ENCODE data around the gene PLEKHA8. TPM values are rescaled to one million over a fixed set of nuclear protein-coding genes. Genes with fewer than 3 reads are reported as not detected.
A peak's percentile ranks its signal among the peaks of the same experiment; 100 is the strongest.

PLEKHA8 gene
- total RNA-seq, 1 donor from 2014 or later = 4.8 TPM

DNA sequence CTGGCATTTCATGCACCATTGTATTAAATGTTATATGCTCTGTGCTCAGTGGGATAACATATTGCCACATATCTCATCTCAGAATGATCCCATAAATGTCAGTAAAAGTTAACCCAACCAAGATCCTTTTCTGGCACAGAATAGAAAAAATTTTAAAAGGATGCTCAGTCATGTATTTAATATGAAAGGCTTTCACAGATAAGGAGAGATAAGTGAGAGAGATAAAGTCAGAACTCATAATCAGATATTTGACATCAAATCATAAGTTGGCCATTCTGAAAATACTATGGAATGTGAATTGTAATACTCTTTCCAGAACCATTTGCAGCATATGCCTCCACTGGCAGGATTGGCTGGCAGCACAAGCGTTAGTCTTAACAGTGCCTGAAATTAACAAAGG lies 38.5 kb downstream of the PLEKHA8 start:
- intact Hi-C loops (cut with DNase I) = loop anchor here (5.0 kb wide), 1 partner anchor 71 kb away; no protein-coding TSS in a partner anchor
- Histone ChIP-seq H3K4me1 (peaks cover 0 to 12% of the 10 kb centered on the region in 2 donors), H3K27ac (no peak overlapping the region), H3K27me3 (no peaks in the 10 kb centered on the region), H3K4me3 (no peak overlapping the region), H3K36me3 (peaks cover 9 to 10% of the 10 kb centered on the region in 2 donors), H3K9me3 (no peaks in the 10 kb centered on the region)
- no peak for DNase-seq (ENCODE audit: low spot score in 2 of 2)
- TF ChIP-seq, protein P1, sequence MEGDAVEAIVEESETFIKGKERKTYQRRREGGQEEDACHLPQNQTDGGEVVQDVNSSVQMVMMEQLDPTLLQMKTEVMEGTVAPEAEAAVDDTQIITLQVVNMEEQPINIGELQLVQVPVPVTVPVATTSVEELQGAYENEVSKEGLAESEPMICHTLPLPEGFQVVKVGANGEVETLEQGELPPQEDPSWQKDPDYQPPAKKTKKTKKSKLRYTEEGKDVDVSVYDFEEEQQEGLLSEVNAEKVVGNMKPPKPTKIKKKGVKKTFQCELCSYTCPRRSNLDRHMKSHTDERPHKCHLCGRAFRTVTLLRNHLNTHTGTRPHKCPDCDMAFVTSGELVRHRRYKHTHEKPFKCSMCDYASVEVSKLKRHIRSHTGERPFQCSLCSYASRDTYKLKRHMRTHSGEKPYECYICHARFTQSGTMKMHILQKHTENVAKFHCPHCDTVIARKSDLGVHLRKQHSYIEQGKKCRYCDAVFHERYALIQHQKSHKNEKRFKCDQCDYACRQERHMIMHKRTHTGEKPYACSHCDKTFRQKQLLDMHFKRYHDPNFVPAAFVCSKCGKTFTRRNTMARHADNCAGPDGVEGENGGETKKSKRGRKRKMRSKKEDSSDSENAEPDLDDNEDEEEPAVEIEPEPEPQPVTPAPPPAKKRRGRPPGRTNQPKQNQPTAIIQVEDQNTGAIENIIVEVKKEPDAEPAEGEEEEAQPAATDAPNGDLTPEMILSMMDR (IDR thresholded peaks at IDR 0.05) = no peak

DNA sequence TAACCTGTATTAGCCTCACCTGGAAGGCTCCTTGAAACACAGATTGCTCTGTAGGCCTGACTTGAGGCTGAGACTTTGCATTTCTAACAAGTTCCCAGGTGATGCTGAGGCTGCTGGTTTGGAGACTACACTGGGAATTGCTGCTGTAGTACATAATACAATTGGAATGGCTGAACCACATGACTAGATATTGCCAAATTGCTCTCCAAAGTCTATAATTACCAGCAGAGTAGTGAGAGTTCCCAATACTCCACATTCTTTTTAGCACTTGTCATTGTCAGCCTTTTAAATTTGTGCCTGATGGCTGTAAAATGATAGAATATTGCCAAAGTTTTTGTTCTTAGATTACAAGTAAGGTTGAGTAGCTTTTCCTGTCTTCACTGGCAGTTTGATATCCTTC lies 39.9 kb downstream of the PLEKHA8 start:
- no peaks in the 10 kb centered on the region for H3K27me3 ChIP-seq
- peaks cover 0 to 12% of the 10 kb centered on the region in 2 donors for H3K4me1 ChIP-seq
- no peak for DNase-seq (ENCODE audit: low spot score in 2 of 2)
- peaks cover 6 to 8% of the 10 kb centered on the region in 2 donors for H3K36me3 ChIP-seq
- no peak overlapping the region for H3K4me3 ChIP-seq
- TF ChIP-seq, protein P1 (IDR thresholded peaks at IDR 0.05) = no peak
- no peaks in the 10 kb centered on the region for H3K9me3 ChIP-seq
- intact Hi-C loops (cut with DNase I) = loop anchor here (1.0 to 5.0 kb wide), 4 partner anchors 40 to 81 kb away; partner anchors contain the start of gene PLEKHA8
- peak overlapping the region; percentile 12 to 17 for H3K27ac ChIP-seq

DNA sequence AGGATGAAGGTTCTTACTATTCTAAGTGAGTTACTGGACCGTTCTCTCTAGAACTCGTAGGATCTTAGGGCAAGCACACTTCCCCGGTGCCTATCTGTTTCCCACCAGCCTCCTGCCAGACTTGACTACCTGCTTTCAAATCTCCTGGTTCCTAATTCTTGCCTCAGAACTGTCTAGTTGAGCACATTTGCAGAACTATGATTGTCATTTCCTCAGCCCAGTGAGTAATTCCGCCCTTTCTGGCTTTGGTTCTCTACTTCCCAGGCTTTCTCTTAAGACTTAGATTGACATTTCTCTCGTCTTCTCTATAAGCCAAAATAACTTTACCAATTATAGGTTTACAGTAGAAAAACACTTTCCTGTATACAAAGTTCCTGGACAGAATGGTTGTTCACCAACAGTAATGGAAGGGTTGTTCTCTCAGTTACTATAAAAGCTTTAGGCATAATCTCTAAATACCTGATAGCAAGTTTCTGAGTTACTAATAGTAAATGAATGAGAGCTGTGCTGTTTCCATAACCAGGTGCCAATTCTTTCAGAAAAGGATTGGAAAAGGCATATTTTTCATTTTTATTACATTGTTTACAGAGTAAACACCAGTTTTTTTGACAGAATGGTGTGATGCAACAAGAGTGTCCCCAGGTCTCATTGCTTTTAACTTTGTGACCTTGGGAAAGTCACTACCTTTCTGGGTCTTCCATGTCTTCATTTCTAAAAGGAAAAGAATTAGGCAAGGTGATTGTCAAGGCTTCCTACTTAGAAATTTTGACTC lies 41.1 kb downstream of the PLEKHA8 start:
- Histone ChIP-seq H3K27ac (no peak overlapping the region), H3K27me3 (no peaks in the 10 kb centered on the region), H3K4me1 (peaks cover 0 to 12% of the 10 kb centered on the region in 2 donors), H3K9me3 (no peaks in the 10 kb centered on the region), H3K36me3 (peaks cover 1 to 8% of the 10 kb centered on the region in 2 donors), H3K4me3 (no peak overlapping the region)
- DNase-seq (ENCODE audit: low spot score in 2 of 2) = no peak
- intact Hi-C loops (cut with DNase I) = loop anchor here (2.0 to 5.0 kb wide), 2 partner anchors 48 to 68 kb away; no protein-coding TSS in a partner anchor
- TF ChIP-seq, protein P1 (IDR thresholded peaks at IDR 0.05) = no peak

DNA sequence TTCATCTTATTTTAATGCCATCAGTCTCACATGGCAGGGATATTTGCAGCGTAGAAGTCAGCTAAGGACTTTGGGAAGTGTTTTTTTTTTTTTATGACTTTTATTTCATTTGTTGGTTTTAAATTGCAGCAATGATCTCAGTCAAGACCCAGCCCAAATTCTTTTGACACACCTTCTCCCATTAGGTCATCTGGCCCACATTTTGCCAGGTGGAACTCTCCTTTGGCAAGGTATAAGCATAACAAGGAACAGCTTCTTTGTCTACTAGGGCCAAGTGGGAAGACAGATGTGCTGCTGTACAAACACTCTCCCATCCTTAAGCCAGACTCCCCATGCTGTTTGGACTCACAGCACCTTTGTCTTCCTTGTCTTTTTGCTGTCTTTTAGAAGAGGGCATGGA lies 41.8 kb downstream of the PLEKHA8 start:
- intact Hi-C loops (cut with DNase I) = no loop called here
- peaks cover 0 to 12% of the 10 kb centered on the region in 2 donors for H3K4me1 ChIP-seq
- H3K9me3 ChIP-seq = no peaks in the 10 kb centered on the region
- no peak for DNase-seq (ENCODE audit: low spot score in 2 of 2)
- no peaks in the 10 kb centered on the region for H3K27me3 ChIP-seq
- TF ChIP-seq, protein P1 (IDR thresholded peaks at IDR 0.05) = no peak
- no peak overlapping the region for H3K27ac ChIP-seq
- peaks cover 0 to 8% of the 10 kb centered on the region in 2 donors for H3K36me3 ChIP-seq
- no peak overlapping the region for H3K4me3 ChIP-seq

- no peak for DNase-seq (ENCODE audit: low spot score in 2 of 2)
- Histone ChIP-seq H3K27me3 (no peaks in the 10 kb centered on the region), H3K9me3 (no peaks in the 10 kb centered on the region), H3K36me3 (peaks cover 0 to 8% of the 10 kb centered on the region in 2 donors), H3K4me3 (no peak overlapping the region), H3K27ac (no peak overlapping the region), H3K4me1 (peaks cover 0 to 12% of the 10 kb centered on the region in 2 donors)
- TF ChIP-seq, protein P1 (IDR thresholded peaks at IDR 0.05) = no peak
- intact Hi-C loops (cut with DNase I) = no loop called here
Measured at GRCh38 chr7:30072735-30073134, 44.5 kb downstream of the PLEKHA8 start.
